ENCODE data around the gene COA8. TPM values are rescaled to one million over a fixed set of nuclear protein-coding genes. Genes with fewer than 3 reads are reported as not detected.
A peak's percentile ranks its signal among the peaks of the same experiment; 100 is the strongest.

COA8 gene
- total RNA-seq, 4 donors from 2014 or later, result 26.8 to 46.1 (median 37.6) TPM

- Histone ChIP-seq H3K27ac (replicated peaks in 1 of 4) (peak overlapping the region; percentile 91 to 98 (median 96)), H3K4me3 (peak overlapping the region; percentile 74 to 94 (median 87)), H3K27me3 (no peaks in the 10 kb centered on the region), H3K4me1 (peaks cover 62 to 86% (median 77%) of the 10 kb centered on the region in 4 donors), H3K36me3 (peaks cover 4 to 31% (median 26%) of the 10 kb centered on the region in 4 donors), H3K9me3 (no peaks in the 10 kb centered on the region)
- 0% methylated on average over 4 of the region's 25 CpGs for WGBS
- TF ChIP-seq POLR2A (IDR thresholded peaks at IDR 0.05; ENCODE audit: low read depth) (no peak), POLR2AphosphoS5 (IDR thresholded peaks at IDR 0.05) (no peak), CTCF (IDR thresholded peaks at IDR 0.05) (no peak), EP300 (IDR thresholded peaks at IDR 0.05) (no peak)
- DNase-seq (ENCODE audit: extremely low spot score), result no peak
- intact Hi-C loops (cut with DNase I), result no loop called here
Observed at GRCh38 chr14:103562179-103562428, 656 bp upstream of the COA8 start.

- peak overlapping the region; percentile 91 to 98 (median 96) for H3K27ac ChIP-seq (replicated peaks in 1 of 4)
Observed at GRCh38 chr14:103563226-103563620, 463 bp downstream of the COA8 start.

GRCh38 chr14:103563844-103564505 is 1.2 kb downstream of the COA8 start:
- intact Hi-C loops (cut with DNase I), result no loop called here
- H3K36me3 ChIP-seq, result peaks cover 4 to 20% (median 17%) of the 10 kb centered on the region in 4 donors
- no peaks in the 10 kb centered on the region for H3K9me3 ChIP-seq
- H3K4me1 ChIP-seq, result peaks cover 43 to 83% (median 61%) of the 10 kb centered on the region in 4 donors
- peak overlapping the region; percentile 74 to 94 (median 87) for H3K4me3 ChIP-seq
- 69% methylated on average over 21 of the region's 21 CpGs for whole genome bisulfite sequencing
- no peak for TF ChIP-seq POLR2AphosphoS5 (IDR thresholded peaks at IDR 0.05)
- TF ChIP-seq POLR2A (IDR thresholded peaks at IDR 0.05; ENCODE audit: low read depth), result no peak
- no peak for TF ChIP-seq EP300 (IDR thresholded peaks at IDR 0.05)
- TF ChIP-seq CTCF (IDR thresholded peaks at IDR 0.05), result no peak
- H3K27ac ChIP-seq (replicated peaks in 1 of 4), result peak overlapping the region; percentile 91 to 98 (median 96)
- no peaks in the 10 kb centered on the region for H3K27me3 ChIP-seq
- no peak for DNase-seq (ENCODE audit: extremely low spot score)

More at GRCh38 chr14:103563226-103563620, 463 bp downstream of the COA8 start:
- H3K9me3 ChIP-seq, result no peaks in the 10 kb centered on the region
- no peak for TF ChIP-seq EP300 (IDR thresholded peaks at IDR 0.05)
- TF ChIP-seq POLR2AphosphoS5 (IDR thresholded peaks at IDR 0.05), result no peak
- H3K36me3 ChIP-seq, result peaks cover 4 to 26% (median 24%) of the 10 kb centered on the region in 4 donors
- peak overlapping the region; percentile 74 to 94 (median 87) for H3K4me3 ChIP-seq
- 1% methylated on average over 16 of the region's 22 CpGs for WGBS
- no peaks in the 10 kb centered on the region for H3K27me3 ChIP-seq
- intact Hi-C loops (cut with DNase I), result no loop called here
- no peak for DNase-seq (ENCODE audit: extremely low spot score)
- peaks cover 51 to 86% (median 68%) of the 10 kb centered on the region in 4 donors for H3K4me1 ChIP-seq

GRCh38 chr14:103568952-103569351 is 6.2 kb downstream of the COA8 start:
- TF ChIP-seq EP300 (IDR thresholded peaks at IDR 0.05) (no peak), POLR2A (IDR thresholded peaks at IDR 0.05; ENCODE audit: low read depth) (no peak), POLR2AphosphoS5 (IDR thresholded peaks at IDR 0.05) (no peak), CTCF (IDR thresholded peaks at IDR 0.05) (no peak)
- H3K36me3 ChIP-seq, result peaks cover 0 to 13% (median 11%) of the 10 kb centered on the region in 4 donors
- H3K4me1 ChIP-seq, result peaks cover 18 to 72% (median 48%) of the 10 kb centered on the region in 4 donors
- no peak overlapping the region for H3K27ac ChIP-seq (replicated peaks in 1 of 4)
- no peak overlapping the region for H3K4me3 ChIP-seq
- intact Hi-C loops (cut with DNase I), result no loop called here
- no peaks in the 10 kb centered on the region for H3K27me3 ChIP-seq
- WGBS, result 58% methylated on average over 8 of the region's 8 CpGs
- no peaks in the 10 kb centered on the region for H3K9me3 ChIP-seq
- DNase-seq (ENCODE audit: extremely low spot score), result no peak

- TF ChIP-seq POLR2AphosphoS5 (IDR thresholded peaks at IDR 0.05) (no peak), POLR2A (IDR thresholded peaks at IDR 0.05; ENCODE audit: low read depth) (no peak), CTCF (IDR thresholded peaks at IDR 0.05) (no peak), EP300 (IDR thresholded peaks at IDR 0.05) (no peak)
- intact Hi-C loops (cut with DNase I), result no loop called here
- DNase-seq (ENCODE audit: extremely low spot score), result no peak
- WGBS, result 76% methylated on average over 11 of the region's 11 CpGs
- peaks cover 15 to 71% (median 48%) of the 10 kb centered on the region in 4 donors for H3K4me1 ChIP-seq
- no peak overlapping the region for H3K27ac ChIP-seq (replicated peaks in 1 of 4)
- no peaks in the 10 kb centered on the region for H3K9me3 ChIP-seq
- H3K27me3 ChIP-seq, result no peaks in the 10 kb centered on the region
- H3K36me3 ChIP-seq, result peaks cover 0 to 16% (median 15%) of the 10 kb centered on the region in 4 donors
- H3K4me3 ChIP-seq, result no peak overlapping the region
Observed at GRCh38 chr14:103569408-103569807, 6.6 kb downstream of the COA8 start.
